ENCODE measurements around the gene PSMA1.

- TF ChIP-seq, protein P1, sequence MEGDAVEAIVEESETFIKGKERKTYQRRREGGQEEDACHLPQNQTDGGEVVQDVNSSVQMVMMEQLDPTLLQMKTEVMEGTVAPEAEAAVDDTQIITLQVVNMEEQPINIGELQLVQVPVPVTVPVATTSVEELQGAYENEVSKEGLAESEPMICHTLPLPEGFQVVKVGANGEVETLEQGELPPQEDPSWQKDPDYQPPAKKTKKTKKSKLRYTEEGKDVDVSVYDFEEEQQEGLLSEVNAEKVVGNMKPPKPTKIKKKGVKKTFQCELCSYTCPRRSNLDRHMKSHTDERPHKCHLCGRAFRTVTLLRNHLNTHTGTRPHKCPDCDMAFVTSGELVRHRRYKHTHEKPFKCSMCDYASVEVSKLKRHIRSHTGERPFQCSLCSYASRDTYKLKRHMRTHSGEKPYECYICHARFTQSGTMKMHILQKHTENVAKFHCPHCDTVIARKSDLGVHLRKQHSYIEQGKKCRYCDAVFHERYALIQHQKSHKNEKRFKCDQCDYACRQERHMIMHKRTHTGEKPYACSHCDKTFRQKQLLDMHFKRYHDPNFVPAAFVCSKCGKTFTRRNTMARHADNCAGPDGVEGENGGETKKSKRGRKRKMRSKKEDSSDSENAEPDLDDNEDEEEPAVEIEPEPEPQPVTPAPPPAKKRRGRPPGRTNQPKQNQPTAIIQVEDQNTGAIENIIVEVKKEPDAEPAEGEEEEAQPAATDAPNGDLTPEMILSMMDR (conservative IDR thresholded peaks at IDR 0.05), result no peak
- TF ChIP-seq ZFX (IDR thresholded peaks at IDR 0.05), result no peak
Observed at GRCh38 chr11:14555818-14556217, 35.6 kb upstream of the PSMA1 start.

All from C4-2B (cell line).